ENCODE results near the gene CFL1. TPM values are rescaled to one million over a fixed set of nuclear protein-coding genes. Genes with fewer than 3 reads are reported as not detected.
A peak's percentile ranks its signal among the peaks of the same experiment; 100 is the strongest.

The CFL1 gene
- total and polyA plus RNA-seq, 4 donors = 387 to 1,282 (median 730) TPM

DNA sequence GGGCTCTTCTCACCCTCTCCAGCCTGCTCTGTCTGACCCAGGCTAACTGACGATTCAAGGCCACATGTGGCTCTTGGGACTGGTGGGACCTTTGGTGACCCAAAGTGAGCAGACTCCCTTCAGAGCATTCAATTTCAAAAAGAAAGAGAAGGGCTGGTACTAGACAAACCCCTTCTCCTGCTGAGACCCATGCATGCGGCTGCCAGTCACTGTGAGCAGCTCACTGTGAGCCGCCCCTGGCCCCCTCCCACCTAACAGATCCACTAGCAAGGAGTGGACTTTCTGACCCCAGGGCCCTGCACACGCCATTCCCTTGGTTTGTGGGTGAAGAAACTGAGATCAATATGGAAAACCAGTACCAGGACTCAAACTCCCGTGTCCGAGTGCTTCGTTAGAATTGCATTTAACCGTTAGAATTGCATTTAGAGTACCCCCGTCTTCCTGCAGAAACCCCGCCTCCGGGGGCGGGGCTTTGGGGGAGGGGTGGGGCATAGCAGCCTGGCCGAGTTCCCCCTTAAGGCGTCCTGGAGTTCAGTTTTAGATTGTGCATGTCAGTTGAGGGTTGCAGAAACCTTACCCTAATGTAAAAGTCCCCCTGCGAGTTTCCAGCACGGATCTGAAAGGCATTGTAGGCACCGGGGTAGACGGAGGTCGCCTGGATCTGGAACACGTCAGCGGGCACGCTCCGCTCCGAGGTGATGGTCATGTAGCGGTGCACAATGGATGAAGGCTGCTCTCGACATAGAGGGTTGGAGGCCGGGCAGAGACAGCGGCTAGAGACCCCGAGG lies 9.5 kb upstream of the CFL1 start:
- 54 to 67% methylated on average over 29 of the region's 29 CpGs for WGBS, 2 donors
- Histone ChIP-seq H3K27ac (ENCODE audit: low read depth in 1 of 2, low read length in 1 of 2) (no peak overlapping the region), H3K36me3 (ENCODE audit: control insufficient read depth in 4 of 4, insufficient read depth in 4 of 4, low read length in 4 of 4) (peaks cover 13 to 64% (median 40%) of the 10 kb centered on the region in 4 donors), H3K9ac (ENCODE audit: insufficient read depth in 1 of 2, low read length in 2 of 2) (no peak overlapping the region), H3K9me3 (ENCODE audit: control insufficient read depth in 4 of 4, insufficient read depth in 3 of 4, low read length in 3 of 4) (no peaks in the 10 kb centered on the region), H3K27me3 (ENCODE audit: control insufficient read depth in 3 of 3, insufficient read depth in 3 of 3, low read length in 2 of 3) (no peaks in the 10 kb centered on the region), H3K4me1 (ENCODE audit: control insufficient read depth in 5 of 5, insufficient read depth in 5 of 5, low read length in 5 of 5) (peaks cover 0 to 21% (median 9%) of the 10 kb centered on the region in 5 donors), H3K4me3 (no peak overlapping the region)
- ATAC-seq (ENCODE audit: insufficient read depth, low FRiP score) = no peak
- DNase-seq = no peak
- TF ChIP-seq, protein P1, sequence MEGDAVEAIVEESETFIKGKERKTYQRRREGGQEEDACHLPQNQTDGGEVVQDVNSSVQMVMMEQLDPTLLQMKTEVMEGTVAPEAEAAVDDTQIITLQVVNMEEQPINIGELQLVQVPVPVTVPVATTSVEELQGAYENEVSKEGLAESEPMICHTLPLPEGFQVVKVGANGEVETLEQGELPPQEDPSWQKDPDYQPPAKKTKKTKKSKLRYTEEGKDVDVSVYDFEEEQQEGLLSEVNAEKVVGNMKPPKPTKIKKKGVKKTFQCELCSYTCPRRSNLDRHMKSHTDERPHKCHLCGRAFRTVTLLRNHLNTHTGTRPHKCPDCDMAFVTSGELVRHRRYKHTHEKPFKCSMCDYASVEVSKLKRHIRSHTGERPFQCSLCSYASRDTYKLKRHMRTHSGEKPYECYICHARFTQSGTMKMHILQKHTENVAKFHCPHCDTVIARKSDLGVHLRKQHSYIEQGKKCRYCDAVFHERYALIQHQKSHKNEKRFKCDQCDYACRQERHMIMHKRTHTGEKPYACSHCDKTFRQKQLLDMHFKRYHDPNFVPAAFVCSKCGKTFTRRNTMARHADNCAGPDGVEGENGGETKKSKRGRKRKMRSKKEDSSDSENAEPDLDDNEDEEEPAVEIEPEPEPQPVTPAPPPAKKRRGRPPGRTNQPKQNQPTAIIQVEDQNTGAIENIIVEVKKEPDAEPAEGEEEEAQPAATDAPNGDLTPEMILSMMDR (IDR thresholded peaks at IDR 0.05; ENCODE audit: control extremely low read depth, extremely low read depth) = no peak

DNA sequence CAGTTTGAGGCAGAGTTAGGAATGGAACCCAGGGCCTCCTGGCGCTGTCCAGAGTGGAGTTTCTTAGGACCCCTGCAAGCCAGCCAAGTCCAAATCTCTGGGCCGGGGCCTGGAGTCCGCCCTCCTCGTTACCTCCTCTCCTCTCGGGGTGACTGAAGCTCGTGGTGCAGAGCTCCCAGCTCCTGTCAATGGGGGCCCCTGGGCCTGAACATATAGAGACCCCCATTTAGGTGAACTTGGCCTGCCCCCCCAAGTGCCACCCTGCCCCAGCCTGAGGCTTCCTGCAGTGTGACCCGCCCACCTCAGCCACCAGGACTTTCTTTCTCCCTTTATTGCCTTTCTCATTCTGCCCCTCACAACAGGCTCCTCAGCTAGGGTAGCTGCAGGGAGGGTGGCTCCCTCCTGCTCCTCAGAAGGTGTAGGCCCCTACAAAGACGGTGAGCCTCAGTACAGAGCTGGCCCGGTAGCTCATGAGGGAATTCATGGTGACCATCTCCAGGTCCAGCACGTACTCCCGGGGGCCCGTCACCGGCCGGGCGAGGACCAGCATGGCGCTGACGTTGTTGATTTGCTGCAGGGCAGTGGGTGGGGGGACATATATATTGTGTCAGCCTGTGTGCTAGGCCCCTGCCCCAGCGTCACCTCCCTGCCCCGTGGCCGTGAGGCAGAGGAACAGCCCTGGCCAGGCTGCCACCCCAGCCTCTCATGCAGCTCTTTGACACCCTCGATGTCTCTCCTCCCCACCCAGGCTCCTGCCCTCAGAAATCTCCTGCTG lies 8.7 kb upstream of the CFL1 start:
- H3K9me3 ChIP-seq (ENCODE audit: control insufficient read depth in 4 of 4, insufficient read depth in 3 of 4, low read length in 3 of 4) = no peaks in the 10 kb centered on the region
- ATAC-seq (ENCODE audit: insufficient read depth, low FRiP score) (no peak), DNase-seq (no peak)
- H3K27ac ChIP-seq (ENCODE audit: low read depth in 1 of 2, low read length in 1 of 2) = no peak overlapping the region
- no peaks in the 10 kb centered on the region for H3K27me3 ChIP-seq (ENCODE audit: control insufficient read depth in 3 of 3, insufficient read depth in 3 of 3, low read length in 2 of 3)
- H3K36me3 ChIP-seq (ENCODE audit: control insufficient read depth in 4 of 4, insufficient read depth in 4 of 4, low read length in 4 of 4) = peaks cover 13 to 66% (median 45%) of the 10 kb centered on the region in 4 donors
- H3K9ac ChIP-seq (ENCODE audit: insufficient read depth in 1 of 2, low read length in 2 of 2) = no peak overlapping the region
- TF ChIP-seq, protein P1 (IDR thresholded peaks at IDR 0.05; ENCODE audit: control extremely low read depth, extremely low read depth) = no peak
- H3K4me3 ChIP-seq = no peak overlapping the region
- 85 to 87% methylated on average over 21 of the region's 21 CpGs for WGBS, 2 donors
- peaks cover 0 to 21% (median 9%) of the 10 kb centered on the region in 5 donors for H3K4me1 ChIP-seq (ENCODE audit: control insufficient read depth in 5 of 5, insufficient read depth in 5 of 5, low read length in 5 of 5)

DNA sequence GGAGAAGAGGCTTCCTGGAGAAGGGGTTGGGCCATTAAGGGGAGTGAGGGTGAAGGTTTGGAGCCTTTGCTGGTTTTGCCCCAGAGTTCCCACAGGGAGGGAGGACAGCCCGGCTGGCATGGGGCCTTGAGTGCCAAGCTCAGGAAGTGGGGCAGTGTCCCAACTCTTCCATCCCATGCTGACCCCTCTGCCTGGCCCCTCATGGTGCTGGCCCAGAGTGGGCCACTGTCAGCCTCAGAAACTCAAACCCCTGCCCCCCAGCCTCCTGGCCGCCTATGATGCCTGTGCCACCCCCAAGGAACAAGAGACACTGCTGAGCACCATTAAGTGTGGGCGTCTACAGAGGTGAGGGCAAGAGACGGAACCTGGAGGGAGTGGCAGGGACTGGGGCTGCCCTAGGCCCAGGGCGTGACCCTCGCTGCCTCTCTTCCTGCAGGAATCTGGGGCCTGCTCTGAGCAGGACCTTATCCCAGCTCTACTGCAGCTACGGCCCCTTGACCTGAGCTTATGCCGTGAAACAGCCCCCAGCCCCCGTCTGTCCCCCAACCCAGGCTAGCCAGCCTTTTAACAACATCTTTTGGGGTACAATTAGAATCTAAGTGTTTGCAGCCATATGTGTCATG lies 7.7 kb upstream of the CFL1 start:
- no peak for ATAC-seq (ENCODE audit: insufficient read depth, low FRiP score)
- Histone ChIP-seq H3K9ac (ENCODE audit: insufficient read depth in 1 of 2, low read length in 2 of 2) (no peak overlapping the region), H3K27me3 (ENCODE audit: control insufficient read depth in 3 of 3, insufficient read depth in 3 of 3, low read length in 2 of 3) (no peaks in the 10 kb centered on the region), H3K9me3 (ENCODE audit: control insufficient read depth in 4 of 4, insufficient read depth in 3 of 4, low read length in 3 of 4) (no peaks in the 10 kb centered on the region), H3K4me1 (ENCODE audit: control insufficient read depth in 5 of 5, insufficient read depth in 5 of 5, low read length in 5 of 5) (peaks cover 0 to 19% (median 12%) of the 10 kb centered on the region in 5 donors), H3K36me3 (ENCODE audit: control insufficient read depth in 4 of 4, insufficient read depth in 4 of 4, low read length in 4 of 4) (peaks cover 13 to 58% (median 45%) of the 10 kb centered on the region in 4 donors), H3K4me3 (no peak overlapping the region), H3K27ac (ENCODE audit: low read depth in 1 of 2, low read length in 1 of 2) (no peak overlapping the region)
- TF ChIP-seq, protein P1 (IDR thresholded peaks at IDR 0.05; ENCODE audit: control extremely low read depth, extremely low read depth) = no peak
- 89 to 95% methylated on average over 8 to 9 of the region's 9 CpGs for WGBS, 2 donors
- peak in 1 of 3 donors; percentile 11 for DNase-seq

Data from lung (tissue), 12 donors.